Panc1 (cell line): Measurements from ENCODE around the gene SPECC1L. TPM values are rescaled to one million over a fixed set of nuclear protein-coding genes. Genes with fewer than 3 reads are reported as not detected.

Experiments
- ATAC-seq: fragments of 200-7000 bp; cut with Tn5 transposase; 2 replicates; pipeline ENCODE4 v1.9.1; 2020; ENCODE audit warnings: mild to moderate bottlenecking, moderate library complexity
- BruUV-seq: library from RNA; stranded (reverse); fragments of 400-500 nt; replicated peaks from 2 replicates; lab custom pipeline; 2021; lab: Mats Ljungman, UMichigan
- CTCF ChIA-PET: fragments of 300-600 bp; sonication (Branson Sonifier 250); formaldehyde crosslinking; loops from one replicate; lab custom pipeline; 2022; ENCODE audit warnings: antibody characterized with exemption; lab: Charles Lee
- POLR2A ChIA-PET: fragments of 300-600 bp; sonication (Branson Sonifier 250); formaldehyde crosslinking; loops from one replicate; lab custom pipeline; 2022; ENCODE audit warnings: antibody characterized with exemption; lab: Charles Lee
- DNase-seq: peaks from one replicate; pipeline ENCODE4 v3.0.0-alpha.2; 2010; ENCODE audit warnings: low read depth, low spot score
- H3K27ac ChIP-seq: 2 replicates; pipeline ENCODE4 v1.5.1; 2011; ENCODE audit warnings: mild to moderate bottlenecking, low read length, inconsistent platforms
- H3K27me3 ChIP-seq: fragments of 200-500 bp; sonication (Bioruptor generic); 2 replicates; pipeline ENCODE4 v1.6.0; 2014; ENCODE audit warnings: low read length, inconsistent platforms; ENCODE audit not compliant: control insufficient read depth, insufficient read depth
- H3K36me3 ChIP-seq: fragments of 200-500 bp; sonication (Bioruptor generic); 2 replicates; pipeline ENCODE4 v1.5.1; 2014; ENCODE audit warnings: inconsistent platforms, mild to moderate bottlenecking, low read length, moderate library complexity; ENCODE audit not compliant: control insufficient read depth, insufficient read depth
- H3K4me1 ChIP-seq: 2 replicates; pipeline ENCODE4 v1.5.1; 2011; ENCODE audit warnings: inconsistent platforms, mild to moderate bottlenecking, low read length, moderate library complexity; ENCODE audit not compliant: control insufficient read depth, insufficient read depth
- H3K4me3 ChIP-seq, 2 experiments: 2 replicates each; pipeline ENCODE4 v1.5.1; 2011 to 2012; ENCODE audit warnings: low read depth in 2 of 2, low read length in 2 of 2, mild to moderate bottlenecking in 2 of 2, inconsistent platforms in 1 of 2, moderate library complexity in 1 of 2
- H3K9me3 ChIP-seq: fragments of 200-500 bp; sonication (Bioruptor generic); 2 replicates; pipeline ENCODE4 v1.5.1; 2014; ENCODE audit warnings: low read depth, mild to moderate bottlenecking, inconsistent platforms, low read length, moderate library complexity; ENCODE audit not compliant: control insufficient read depth, insufficient read depth
- POLR2AphosphoS5 ChIP-seq: IDR thresholded peaks from 2 replicates; pipeline ENCODE4 v1.6.1; 2012; ENCODE audit warnings: mild to moderate bottlenecking, low read depth, low read length, moderate library complexity
- SIN3A ChIP-seq: IDR thresholded peaks from 2 replicates; pipeline ENCODE4 v1.6.1; 2012; ENCODE audit warnings: low read depth, mild to moderate bottlenecking, low read length, moderate library complexity, borderline replicate concordance; ENCODE audit not compliant: insufficient read depth
- TCF7L2 ChIP-seq: IDR thresholded peaks from 2 replicates; pipeline ENCODE4 v1.6.1; 2011; ENCODE audit warnings: mild to moderate bottlenecking, low read depth, low read length, inconsistent platforms
- in situ Hi-C: cut with HindIII; loops from 2 replicates; pipeline ENCODE4 v1.10.0; 2016; ENCODE audit warnings: low sequenced_read_pairs, low pct_unique_long_range_greater_than_20kb
- intact Hi-C: fragments of 100-400 bp; cut with micrococcal nuclease; formaldehyde crosslinking; loops from one replicate; pipeline ENCODE4 v1.10.0; 2022; ENCODE audit not compliant: unreplicated experiment
- total RNA-seq: library from RNA; stranded (reverse); gene quantifications from one replicate; pipeline ENCODE4 v1.2.1, GENCODE V29; 2021; ENCODE audit not compliant: unreplicated experiment
- TF ChIP-seq, protein P1 (sequence below): fragments of 450-650 bp; IDR thresholded peaks from 2 replicates; pipeline ENCODE4 v1.5.1; 2017; ENCODE audit warnings: mild to moderate bottlenecking
- TF ChIP-seq, protein P2 (sequence below), 2 experiments: IDR thresholded peaks; 2 replicates each; pipeline ENCODE4 v1.6.1; 2011 to 2012; ENCODE audit warnings: low read depth in 2 of 2, control low read depth in 1 of 2, low read length in 1 of 2, mild to moderate bottlenecking in 1 of 2, moderate library complexity in 1 of 2; ENCODE audit not compliant: insufficient read depth in 1 of 2

The SPECC1L gene
- total RNA-seq, 1 experiment from 2014 or later, result 43.3 TPM

DNA sequence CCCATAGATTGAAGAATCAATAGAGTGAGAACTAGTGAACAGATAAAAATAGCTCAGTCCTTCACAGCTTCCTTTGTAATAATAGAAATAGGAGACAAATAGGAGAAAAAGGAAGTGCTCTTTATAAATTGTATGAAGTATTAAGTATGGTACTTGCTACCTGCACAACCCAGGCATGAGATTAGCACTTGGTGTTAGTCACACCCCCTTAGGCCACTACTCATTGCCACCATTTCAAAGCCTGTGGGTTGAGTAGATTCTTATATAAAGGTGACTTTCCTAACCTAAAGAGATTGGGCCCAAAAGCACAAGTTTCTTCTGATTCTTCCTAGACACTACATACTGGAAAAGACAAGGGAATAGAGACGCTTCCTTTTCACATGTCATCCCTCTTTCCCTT is 119.0 kb downstream of the SPECC1L start:
- TF ChIP-seq, protein P1, sequence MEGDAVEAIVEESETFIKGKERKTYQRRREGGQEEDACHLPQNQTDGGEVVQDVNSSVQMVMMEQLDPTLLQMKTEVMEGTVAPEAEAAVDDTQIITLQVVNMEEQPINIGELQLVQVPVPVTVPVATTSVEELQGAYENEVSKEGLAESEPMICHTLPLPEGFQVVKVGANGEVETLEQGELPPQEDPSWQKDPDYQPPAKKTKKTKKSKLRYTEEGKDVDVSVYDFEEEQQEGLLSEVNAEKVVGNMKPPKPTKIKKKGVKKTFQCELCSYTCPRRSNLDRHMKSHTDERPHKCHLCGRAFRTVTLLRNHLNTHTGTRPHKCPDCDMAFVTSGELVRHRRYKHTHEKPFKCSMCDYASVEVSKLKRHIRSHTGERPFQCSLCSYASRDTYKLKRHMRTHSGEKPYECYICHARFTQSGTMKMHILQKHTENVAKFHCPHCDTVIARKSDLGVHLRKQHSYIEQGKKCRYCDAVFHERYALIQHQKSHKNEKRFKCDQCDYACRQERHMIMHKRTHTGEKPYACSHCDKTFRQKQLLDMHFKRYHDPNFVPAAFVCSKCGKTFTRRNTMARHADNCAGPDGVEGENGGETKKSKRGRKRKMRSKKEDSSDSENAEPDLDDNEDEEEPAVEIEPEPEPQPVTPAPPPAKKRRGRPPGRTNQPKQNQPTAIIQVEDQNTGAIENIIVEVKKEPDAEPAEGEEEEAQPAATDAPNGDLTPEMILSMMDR, result no peak
- no peak for TF ChIP-seq POLR2AphosphoS5
- TF ChIP-seq, protein P2, sequence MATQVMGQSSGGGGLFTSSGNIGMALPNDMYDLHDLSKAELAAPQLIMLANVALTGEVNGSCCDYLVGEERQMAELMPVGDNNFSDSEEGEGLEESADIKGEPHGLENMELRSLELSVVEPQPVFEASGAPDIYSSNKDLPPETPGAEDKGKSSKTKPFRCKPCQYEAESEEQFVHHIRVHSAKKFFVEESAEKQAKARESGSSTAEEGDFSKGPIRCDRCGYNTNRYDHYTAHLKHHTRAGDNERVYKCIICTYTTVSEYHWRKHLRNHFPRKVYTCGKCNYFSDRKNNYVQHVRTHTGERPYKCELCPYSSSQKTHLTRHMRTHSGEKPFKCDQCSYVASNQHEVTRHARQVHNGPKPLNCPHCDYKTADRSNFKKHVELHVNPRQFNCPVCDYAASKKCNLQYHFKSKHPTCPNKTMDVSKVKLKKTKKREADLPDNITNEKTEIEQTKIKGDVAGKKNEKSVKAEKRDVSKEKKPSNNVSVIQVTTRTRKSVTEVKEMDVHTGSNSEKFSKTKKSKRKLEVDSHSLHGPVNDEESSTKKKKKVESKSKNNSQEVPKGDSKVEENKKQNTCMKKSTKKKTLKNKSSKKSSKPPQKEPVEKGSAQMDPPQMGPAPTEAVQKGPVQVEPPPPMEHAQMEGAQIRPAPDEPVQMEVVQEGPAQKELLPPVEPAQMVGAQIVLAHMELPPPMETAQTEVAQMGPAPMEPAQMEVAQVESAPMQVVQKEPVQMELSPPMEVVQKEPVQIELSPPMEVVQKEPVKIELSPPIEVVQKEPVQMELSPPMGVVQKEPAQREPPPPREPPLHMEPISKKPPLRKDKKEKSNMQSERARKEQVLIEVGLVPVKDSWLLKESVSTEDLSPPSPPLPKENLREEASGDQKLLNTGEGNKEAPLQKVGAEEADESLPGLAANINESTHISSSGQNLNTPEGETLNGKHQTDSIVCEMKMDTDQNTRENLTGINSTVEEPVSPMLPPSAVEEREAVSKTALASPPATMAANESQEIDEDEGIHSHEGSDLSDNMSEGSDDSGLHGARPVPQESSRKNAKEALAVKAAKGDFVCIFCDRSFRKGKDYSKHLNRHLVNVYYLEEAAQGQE (IDR thresholded peaks at IDR 0.05; ENCODE audit: insufficient read depth in 1 of 2, low read depth in 2 of 2, low read length in 1 of 2), result no peak
- no peak for TF ChIP-seq SIN3A
- no peak for TF ChIP-seq TCF7L2

DNA sequence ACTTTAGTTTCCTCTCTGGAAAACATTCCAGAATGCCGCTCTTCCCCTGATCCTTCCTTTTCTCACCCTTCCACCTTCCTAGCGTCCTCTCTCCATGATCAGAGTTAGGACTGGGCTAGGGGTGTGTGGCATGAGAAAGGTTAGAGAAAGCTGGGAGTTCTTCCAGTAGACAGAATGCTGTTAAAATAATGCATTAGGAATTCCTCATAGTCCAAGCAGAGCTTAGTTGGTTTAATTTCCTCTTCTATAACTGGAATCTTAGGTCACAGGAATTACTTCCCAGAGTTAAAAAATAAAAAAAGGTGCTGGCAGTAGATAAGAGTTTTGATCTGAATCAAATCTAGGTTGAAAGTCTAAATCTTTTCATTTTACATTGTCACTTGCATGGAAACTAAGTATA is 119.5 kb downstream of the SPECC1L start:
- intact Hi-C loops (no loop called here), in situ Hi-C loops (no loop called here)
- Histone ChIP-seq H3K9me3 (no peaks in the 10 kb centered on the region), H3K27me3 (no peaks in the 10 kb centered on the region), H3K36me3 (no peaks in the 10 kb centered on the region), H3K27ac (no peak overlapping the region), H3K4me1 (peaks cover 3% of the 10 kb centered on the region; the same call in 1 of the 2 replicates), H3K4me3 (no peak overlapping the region)
- BruUV-seq, result no TSS peak
- no peak for ATAC-seq
- POLR2A ChIA-PET, result no interaction called here
- TF ChIP-seq SIN3A, result no peak
- TF ChIP-seq, protein P1, result no peak
- TF ChIP-seq, protein P2 (IDR thresholded peaks at IDR 0.05; ENCODE audit: insufficient read depth in 1 of 2, low read depth in 2 of 2, low read length in 1 of 2), result no peak
- CTCF ChIA-PET, result no interaction called here
- no peak for DNase-seq

More for the DNA sequence above, 119.0 kb downstream of the SPECC1L start:
- H3K4me3 ChIP-seq, result no peak overlapping the region
- no peak for ATAC-seq
- in situ Hi-C loops (no loop called here), intact Hi-C loops (no loop called here)
- DNase-seq, result no peak
- CTCF ChIA-PET, result no interaction called here
- no peaks in the 10 kb centered on the region for H3K9me3 ChIP-seq
- POLR2A ChIA-PET, result no interaction called here
- H3K36me3 ChIP-seq, result no peaks in the 10 kb centered on the region
- peaks cover 3% of the 10 kb centered on the region; the same call in 1 of the 2 replicates for H3K4me1 ChIP-seq
- H3K27ac ChIP-seq, result no peak overlapping the region
- no peaks in the 10 kb centered on the region for H3K27me3 ChIP-seq
- no TSS peak for BruUV-seq
